Hepatocyte (in vitro differentiated cells): Measurements from ENCODE around the gene RTN4RL2.

Experiments used
- CTCF ChIP-seq: fragments of 200-600 bp; sonication (generic); IDR thresholded peaks from 2 replicates; pipeline ENCODE4 v1.5.1; 2016; ENCODE audit warnings: antibody characterized with exemption, mild to moderate bottlenecking; ENCODE audit not compliant: poor library complexity
- EZH2 ChIP-seq: fragments of 200-600 bp; sonication (generic); IDR thresholded peaks from 2 replicates; pipeline ENCODE4 v1.6.1; 2016; ENCODE audit warnings: antibody characterized with exemption, mild to moderate bottlenecking, borderline replicate concordance
- EZH2phosphoT487 ChIP-seq: fragments of 200-600 bp; sonication (generic); IDR thresholded peaks from one replicate; pipeline ENCODE4 v1.6.1; 2018; ENCODE audit warnings: antibody characterized with exemption, mild to moderate bottlenecking, low read depth, moderate library complexity; ENCODE audit not compliant: unreplicated experiment, severe bottlenecking

GRCh38 chr11:57484141-57484710 is 23.9 kb downstream of the RTN4RL2 start:
- TF ChIP-seq CTCF (no peak), EZH2phosphoT487 (no peak), EZH2 (no peak)
